Endothelial cell of umbilical vein (primary cell): ENCODE results near the gene ASMTL. TPM values are rescaled to one million over a fixed set of nuclear protein-coding genes. Genes with fewer than 3 reads are reported as not detected.

Experiments
- BruUV-seq: library from RNA; stranded (reverse); fragments of 400-500 nt; replicated peaks from 2 replicates; lab custom pipeline; 2021; lab: Mats Ljungman, UMichigan
- CTCF ChIA-PET: fragments of 300-600, 350-600 bp; sonication (Branson Sonifier 250); formaldehyde crosslinking; loops from one replicate; lab custom pipeline; 2021; ENCODE audit warnings: antibody characterized with exemption, inconsistent platforms; lab: Charles Lee
- POLR2A ChIA-PET: fragments of 300-600, 350-600 bp; sonication (Branson Sonifier 250); formaldehyde crosslinking; loops from one replicate; lab custom pipeline; 2021; ENCODE audit warnings: antibody characterized with exemption, inconsistent platforms; lab: Charles Lee
- DNase-seq: peaks from one replicate; pipeline ENCODE4 v3.0.0-alpha.2; 2011; ENCODE audit warnings: low read depth, low spot score
- FAIRE-seq: peaks from 2 replicates; lab custom pipeline; 2011; peaks lifted over from hg19 to GRCh38; lab: Jason Lieb, UNC
- H2AFZ ChIP-seq: 2 replicates; pipeline ENCODE4 v1.6.0; 2012; ENCODE audit warnings: low read depth, low read length, control low read depth, inconsistent platforms
- H3K27ac ChIP-seq: 2 replicates; pipeline ENCODE4 v1.5.1; 2011; ENCODE audit warnings: low read depth, mild to moderate bottlenecking, control low read depth, low read length, moderate library complexity; ENCODE audit not compliant: insufficient read depth
- H3K27me3 ChIP-seq, 2 experiments: 2 replicates each; pipeline versions ENCODE4 v1.6.0 to v1.6.1; 2011; ENCODE audit warnings: low read length in 2 of 2, mixed read lengths in 1 of 2; ENCODE audit not compliant: control insufficient read depth in 2 of 2, insufficient read depth in 2 of 2
- H3K36me3 ChIP-seq, 2 experiments: 2 replicates in 1 of 2; 3 replicates in 1 of 2; pipeline ENCODE4 v1.5.1; 2011; ENCODE audit warnings: low read length in 2 of 2, mild to moderate bottlenecking in 1 of 2, moderate library complexity in 1 of 2; ENCODE audit not compliant: control insufficient read depth in 2 of 2, insufficient read depth in 2 of 2; ENCODE audit errors: extremely low read depth in 1 of 2
- H3K4me1 ChIP-seq: 3 replicates; pipeline ENCODE4 v1.5.1; 2011; ENCODE audit warnings: mild to moderate bottlenecking, low read length; ENCODE audit not compliant: control insufficient read depth, insufficient read depth; ENCODE audit errors: extremely low read depth
- H3K4me2 ChIP-seq: 2 replicates; pipeline ENCODE4 v1.6.1; 2011; ENCODE audit warnings: low read length, control low read depth, mixed read lengths; ENCODE audit not compliant: insufficient read depth
- H3K4me3 ChIP-seq, 3 experiments: fragments of 200-600 bp in 1 of 3; sonication (generic), shearing (Covaris generic) in 1 of 3; replicated peaks in 1 of 3; 2 replicates each; pipeline ENCODE4 v1.5.1; 2011 to 2016; ENCODE audit warnings: control low read depth in 3 of 3, low read length in 3 of 3, mild to moderate bottlenecking in 2 of 3, inconsistent platforms in 1 of 3, low read depth in 1 of 3, moderate library complexity in 1 of 3; ENCODE audit not compliant: insufficient read depth in 1 of 3
- H3K79me2 ChIP-seq: 2 replicates; pipeline ENCODE4 v1.6.0; 2012; ENCODE audit warnings: low read length, inconsistent platforms; ENCODE audit not compliant: control insufficient read depth, insufficient read depth
- H3K9ac ChIP-seq: replicated peaks from 2 replicates; pipeline ENCODE3; 2011; ENCODE audit warnings: low read length, control low read depth; ENCODE audit not compliant: insufficient read depth; ENCODE audit errors: extremely low read depth
- H3K9me1 ChIP-seq: replicated peaks from 3 replicates; pipeline ENCODE4 v1.6.0; 2011; ENCODE audit warnings: mild to moderate bottlenecking, low read length; ENCODE audit not compliant: control insufficient read depth, insufficient read depth; ENCODE audit errors: extremely low read depth
- H3K9me3 ChIP-seq: replicated peaks from 2 replicates; pipeline ENCODE4 v1.5.1; 2012; ENCODE audit warnings: low read length, inconsistent platforms; ENCODE audit not compliant: control insufficient read depth, insufficient read depth
- H4K20me1 ChIP-seq: replicated peaks from 2 replicates; pipeline ENCODE3; 2011; ENCODE audit warnings: mild to moderate bottlenecking, low read length; ENCODE audit not compliant: control insufficient read depth, insufficient read depth; ENCODE audit errors: extremely low read depth
- CTCF ChIP-seq, 2 donors: IDR thresholded peaks; 1 replicate in 1 of 2; 2 replicates in 1 of 2; pipeline ENCODE4 v1.5.1; 2011; ENCODE audit warnings: low read length in 2 of 2, mild to moderate bottlenecking in 2 of 2, moderate library complexity in 2 of 2, control low read depth in 1 of 2, inconsistent platforms in 1 of 2, low read depth in 1 of 2; ENCODE audit not compliant: insufficient read depth in 1 of 2; ENCODE audit errors: extremely low read depth in 1 of 2
- EZH2 ChIP-seq: IDR thresholded peaks from 2 replicates; pipeline ENCODE4 v1.6.1; 2012; ENCODE audit warnings: borderline replicate concordance, low read depth, mild to moderate bottlenecking, moderate library complexity, low read length, inconsistent platforms; ENCODE audit not compliant: severe bottlenecking
- FOS ChIP-seq: IDR thresholded peaks from 2 replicates; pipeline ENCODE4 v1.6.1; 2011; ENCODE audit warnings: mild to moderate bottlenecking, low read length, moderate library complexity, borderline replicate concordance; ENCODE audit not compliant: insufficient read depth
- GATA2 ChIP-seq: IDR thresholded peaks from 2 replicates; pipeline ENCODE4 v1.7.0; 2011; ENCODE audit warnings: low read depth, mild to moderate bottlenecking, moderate library complexity, mixed read lengths, low read length; ENCODE audit not compliant: insufficient read length, insufficient read depth
- JUN ChIP-seq: IDR thresholded peaks from 2 replicates; pipeline ENCODE4 v1.6.1; 2011; ENCODE audit warnings: borderline replicate concordance, low read depth; ENCODE audit not compliant: insufficient read length, insufficient read depth
- MAX ChIP-seq: IDR thresholded peaks from 2 replicates; pipeline ENCODE4 v1.6.1; 2011; ENCODE audit not compliant: insufficient read depth, insufficient read length
- MYC ChIP-seq: IDR thresholded peaks from one replicate; pipeline ENCODE4 v1.6.1; 2011; ENCODE audit warnings: mild to moderate bottlenecking, low read depth, low read length
- POLR2A ChIP-seq: IDR thresholded peaks from 2 replicates; pipeline ENCODE4 v1.6.1; 2012; ENCODE audit warnings: low read depth, mild to moderate bottlenecking, control low read depth, low read length
- POLR2AphosphoS5 ChIP-seq: IDR thresholded peaks from 2 replicates; pipeline ENCODE4 v1.6.1; 2012; ENCODE audit warnings: low read depth, mild to moderate bottlenecking, control low read depth, low read length, moderate library complexity; ENCODE audit not compliant: insufficient read depth
- dilution Hi-C: fragments of 300-500 bp; cut with MboI; formaldehyde crosslinking; loops from one replicate; pipeline ENCODE4 v1.15.0; 2019; ENCODE audit warnings: low sequenced_read_pairs; ENCODE audit not compliant: extremely low pct_ligation_motif_present
- intact Hi-C: fragments of 100-400 bp; cut with micrococcal nuclease; formaldehyde crosslinking; loops from one replicate; pipeline ENCODE4 v1.10.0; 2022
- polyA plus RNA-seq, 4 experiments: library from polyadenylated mRNA; depleted of rRNA in 3 of 4; stranded (reverse) in 3 of 4; unstranded in 1 of 4; fragments of >200 nt; gene quantifications; 2 replicates each; pipeline versions ENCODE4 v1.2.1 to v1.2.3, GENCODE V29; 2011 to 2012; ENCODE audit warnings: missing spikeins in 1 of 4
- total RNA-seq: library from RNA; stranded (reverse); gene quantifications from 2 replicates; pipeline ENCODE4 v1.2.3, GENCODE V29; 2021

Gene ASMTL
- total and polyA plus RNA-seq, 2 donors (not counting 3 experiments of a cell fraction or from before 2014, with no cell fraction given), result 27.1 to 29.9 TPM

GRCh38 chrX:1421433-1422134, 31.1 kb downstream of the ASMTL start:
- Histone ChIP-seq H3K9ac (no peak overlapping the region), H4K20me1 (no peaks in the 10 kb centered on the region), H3K27me3 (no peaks in the 10 kb centered on the region), H2AFZ (no peak overlapping the region), H3K4me3 (no peak overlapping the region), H3K79me2 (no peaks in the 10 kb centered on the region), H3K9me3 (no peaks in the 10 kb centered on the region), H3K9me1 (no peaks in the 10 kb centered on the region), H3K27ac (no peak overlapping the region), H3K36me3 (peaks cover 2 to 17% of the 10 kb centered on the region in 2 experiments), H3K4me1 (no peaks in the 10 kb centered on the region), H3K4me2 (no peak overlapping the region)
- DNase-seq (no peak), FAIRE-seq (no peak)
- CTCF ChIA-PET, result no interaction called here
- intact Hi-C loops, result no loop called here
- BruUV-seq, result no TSS peak
- dilution Hi-C loops, result no loop called here
- POLR2A ChIA-PET, result no interaction called here
- TF ChIP-seq MYC, result no peak
- no peak for TF ChIP-seq EZH2
- no peak for TF ChIP-seq POLR2A
- no peak for TF ChIP-seq POLR2AphosphoS5
- TF ChIP-seq MAX, result no peak
- TF ChIP-seq FOS, result no peak
- no peak for TF ChIP-seq JUN
- no peak for TF ChIP-seq GATA2
- TF ChIP-seq CTCF (IDR thresholded peaks at IDR 0.05; ENCODE audit: extremely low read depth in 1 of 2, insufficient read depth in 1 of 2, low read depth in 1 of 2, low read length in 2 of 2), result no peak
